NCI-H524 (cell line): ENCODE data around the gene MYO9A.
A peak's percentile ranks its signal among the peaks of the same experiment; 100 is the strongest.

ENCODE experiments used
- DNase-seq, 2 experiments: peaks; one replicate each; lab custom pipeline; 2025; lab: John Stamatoyannopoulos, UW

Gene MYO9A

GRCh38 chr15:72118017-72118978, at the start of gene MYO9A, which contains the start of gene SENP8:
MYO9A (minus strand) TSS chr15:72118150; CDS start chr15:72046563, 71,587 bp downstream.
SENP8 (plus strand) TSS chr15:72118403; CDS start chr15:72139624, 21,221 bp downstream.
- DNase-seq = peak; percentile 99 to 100

- DNase-seq = no peak
Observed at GRCh38 chr15:72167445-72167844, 49.5 kb upstream of the MYO9A start.

GRCh38 chr15:72166716-72167417, 48.9 kb upstream of the MYO9A start:
- DNase-seq = no peak

GRCh38 chr15:72163719-72164118, 45.8 kb upstream of the MYO9A start:
- peak in 1 of 2 experiments; percentile 16 for DNase-seq

GRCh38 chr15:72162569-72162968, 44.6 kb upstream of the MYO9A start:
- DNase-seq = no peak

- no peak for DNase-seq
Observed at GRCh38 chr15:72161361-72162132, 43.6 kb upstream of the MYO9A start.

GRCh38 chr15:72160696-72161245, 42.8 kb upstream of the MYO9A start:
- DNase-seq = no peak

- DNase-seq = no peak
Observed at GRCh38 chr15:72156928-72157327, 39.0 kb upstream of the MYO9A start.

GRCh38 chr15:72155635-72156616, 38.0 kb upstream of the MYO9A start:
- DNase-seq = peak; percentile 74 to 90

GRCh38 chr15:72155003-72155621, 37.2 kb upstream of the MYO9A start:
- DNase-seq = peak; percentile 82 to 85

GRCh38 chr15:72154316-72154715, 36.4 kb upstream of the MYO9A start:
- DNase-seq = no peak

GRCh38 chr15:72153269-72154000, 35.5 kb upstream of the MYO9A start:
- DNase-seq = no peak

- no peak for DNase-seq
Observed at GRCh38 chr15:72147418-72147817, 29.5 kb upstream of the MYO9A start.

- DNase-seq = no peak
Observed at GRCh38 chr15:72146934-72147333, 29.0 kb upstream of the MYO9A start.

- no peak for DNase-seq
Observed at GRCh38 chr15:72146221-72146620, 28.3 kb upstream of the MYO9A start.

- DNase-seq = no peak
Observed at GRCh38 chr15:72141171-72142084, 23.5 kb upstream of the MYO9A start.

- no peak for DNase-seq
Observed at GRCh38 chr15:72140088-72140487, 22.1 kb upstream of the MYO9A start.

- no peak for DNase-seq
Observed at GRCh38 chr15:72139667-72140066, 21.7 kb upstream of the MYO9A start.
